ENCODE results near the gene SPG11.

DNA sequence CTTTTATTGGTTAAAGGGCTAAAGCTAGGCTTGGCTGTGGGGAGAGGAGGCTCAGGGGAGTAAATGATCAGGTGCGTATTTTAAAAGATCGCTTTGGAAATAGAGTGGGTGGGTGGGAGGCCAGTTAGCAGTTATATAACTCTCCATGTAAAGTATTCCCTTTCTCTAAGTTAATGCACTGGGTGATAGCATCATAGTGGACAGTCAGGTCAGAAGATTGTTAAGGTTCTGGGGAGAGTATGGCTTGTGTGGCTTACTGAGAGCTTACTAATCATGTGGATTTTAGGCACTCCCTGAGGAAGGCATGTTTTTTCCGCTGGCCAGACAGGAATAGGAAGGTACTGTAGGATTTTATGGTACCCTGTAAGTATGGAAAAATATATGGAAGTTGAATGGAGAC, 132.8 kb downstream of the SPG11 start:
- TF ChIP-seq, protein P1, sequence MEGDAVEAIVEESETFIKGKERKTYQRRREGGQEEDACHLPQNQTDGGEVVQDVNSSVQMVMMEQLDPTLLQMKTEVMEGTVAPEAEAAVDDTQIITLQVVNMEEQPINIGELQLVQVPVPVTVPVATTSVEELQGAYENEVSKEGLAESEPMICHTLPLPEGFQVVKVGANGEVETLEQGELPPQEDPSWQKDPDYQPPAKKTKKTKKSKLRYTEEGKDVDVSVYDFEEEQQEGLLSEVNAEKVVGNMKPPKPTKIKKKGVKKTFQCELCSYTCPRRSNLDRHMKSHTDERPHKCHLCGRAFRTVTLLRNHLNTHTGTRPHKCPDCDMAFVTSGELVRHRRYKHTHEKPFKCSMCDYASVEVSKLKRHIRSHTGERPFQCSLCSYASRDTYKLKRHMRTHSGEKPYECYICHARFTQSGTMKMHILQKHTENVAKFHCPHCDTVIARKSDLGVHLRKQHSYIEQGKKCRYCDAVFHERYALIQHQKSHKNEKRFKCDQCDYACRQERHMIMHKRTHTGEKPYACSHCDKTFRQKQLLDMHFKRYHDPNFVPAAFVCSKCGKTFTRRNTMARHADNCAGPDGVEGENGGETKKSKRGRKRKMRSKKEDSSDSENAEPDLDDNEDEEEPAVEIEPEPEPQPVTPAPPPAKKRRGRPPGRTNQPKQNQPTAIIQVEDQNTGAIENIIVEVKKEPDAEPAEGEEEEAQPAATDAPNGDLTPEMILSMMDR (IDR thresholded peaks at IDR 0.05; ENCODE audit: low read length): no peak
- no peak for TF ChIP-seq EZH2 (optimal IDR thresholded peaks at IDR 0.05; ENCODE audit: low read depth, low read length)
- TF ChIP-seq EZH2phosphoT487 (IDR thresholded peaks at IDR 0.05; ENCODE audit: low read length): no peak

All from MM.1S (cell line).